OCI-LY1 (cell line): Measurements from ENCODE around the gene LIMS3.
"Not testable (repeated sequence)": the region's sequence is repeated elsewhere in the genome, so short reads cannot be mapped to it uniquely, and the experiment has no call there.

Source experiments
- CTCF ChIP-seq: fragments of 200-600 bp; sonication (generic), shearing (Covaris generic); IDR thresholded peaks from 2 replicates; pipeline ENCODE4 v1.5.1; 2017; ENCODE audit warnings: mild to moderate bottlenecking, antibody characterized with exemption, low read length, moderate library complexity, mixed read lengths
- EZH2 ChIP-seq: fragments of 200-600 bp; sonication (generic), shearing (Covaris generic); IDR thresholded peaks from 2 replicates; pipeline ENCODE4 v1.8.0; 2017; ENCODE audit warnings: borderline replicate concordance, mixed run types, mild to moderate bottlenecking, antibody characterized with exemption, low read length, moderate library complexity, mixed read lengths

DNA sequence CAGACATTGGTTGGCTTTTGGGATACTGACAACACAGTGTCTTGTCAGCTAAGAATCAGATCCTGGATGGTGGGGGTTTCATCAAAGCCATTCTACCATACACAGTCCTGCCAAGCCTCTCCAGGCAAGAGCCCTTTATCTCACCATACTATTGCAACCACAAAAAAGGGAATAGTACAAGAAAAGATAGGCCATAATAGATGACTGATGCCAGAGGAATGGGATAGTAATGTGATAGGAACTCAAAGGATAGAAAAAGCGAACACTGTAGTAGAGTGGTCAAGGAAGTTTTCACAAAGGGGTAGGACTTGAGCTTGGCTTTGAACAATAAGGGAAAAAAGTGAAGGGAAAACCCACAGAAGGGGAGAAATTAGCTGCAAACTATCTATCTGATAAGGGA lies 30.7 kb downstream of the LIMS3 start:
- TF ChIP-seq EZH2, CTCF: not testable (repeated sequence)
